IMR-90 (cell line): ENCODE measurements around the gene DSTYK. TPM values are rescaled to one million over a fixed set of nuclear protein-coding genes. Genes with fewer than 3 reads are reported as not detected.

Source experiments
- ATAC-seq: fragments of 200-7000 bp; cut with Tn5 transposase; 2 replicates; pipeline ENCODE4 v1.9.1; 2020; ENCODE audit warnings: low read depth, mild to moderate bottlenecking, moderate library complexity
- BruUV-seq: library from RNA; stranded (reverse); fragments of 400-500 nt; replicated peaks from 2 replicates; lab custom pipeline; 2021; lab: Mats Ljungman, UMichigan
- CTCF ChIA-PET: fragments of 300-600 bp; formaldehyde crosslinking; extraction: SDS; loops from one replicate; lab custom pipeline; 2021; ENCODE audit warnings: antibody characterized with exemption; lab: Yijun Ruan, JAX
- POLR2A ChIA-PET: fragments of 300-600 bp; sonication (Branson Sonifier 250); formaldehyde crosslinking; loops from one replicate; lab custom pipeline; 2022; ENCODE audit warnings: antibody characterized with exemption; ENCODE audit not compliant: unreplicated experiment; lab: Charles Lee
- DNase-seq: peaks from one replicate; pipeline ENCODE4 v3.0.0; 2013
- H2AFZ ChIP-seq: replicated peaks from 2 replicates; pipeline ENCODE3; 2013; ENCODE audit warnings: low read length, mild to moderate bottlenecking; ENCODE audit not compliant: poor library complexity
- H2AK5ac ChIP-seq: 2 replicates; pipeline ENCODE4 v1.6.1; 2013; ENCODE audit warnings: low read depth, low read length, inconsistent platforms
- H2AK9ac ChIP-seq: replicated peaks from 2 replicates; pipeline ENCODE3; 2013; ENCODE audit warnings: mild to moderate bottlenecking, low read depth, low read length, moderate library complexity; ENCODE audit not compliant: poor library complexity
- H2BK120ac ChIP-seq: 2 replicates; pipeline ENCODE4 v1.6.1; 2013; ENCODE audit warnings: low read depth, low read length, inconsistent platforms
- H2BK15ac ChIP-seq: 3 replicates; pipeline ENCODE4 v1.6.1; 2013; ENCODE audit warnings: low read depth, low read length, inconsistent platforms
- H2BK20ac ChIP-seq: 2 replicates; pipeline ENCODE4 v1.6.1; 2013; ENCODE audit warnings: low read depth, mild to moderate bottlenecking, inconsistent platforms, low read length, moderate library complexity
- H2BK5ac ChIP-seq: 2 replicates; pipeline ENCODE4 v1.6.1; 2013; ENCODE audit warnings: mild to moderate bottlenecking, low read depth, low read length, inconsistent platforms; ENCODE audit not compliant: poor library complexity, severe bottlenecking
- H3K14ac ChIP-seq: replicated peaks from 2 replicates; pipeline ENCODE4 v1.6.1; 2013; ENCODE audit warnings: low read depth, low read length, inconsistent platforms
- H3K18ac ChIP-seq: 2 replicates; pipeline ENCODE4 v1.6.1; 2013; ENCODE audit warnings: low read depth, low read length, control low read depth
- H3K23ac ChIP-seq: 2 replicates; pipeline ENCODE4 v1.6.1; 2013; ENCODE audit warnings: low read depth, low read length, inconsistent platforms
- H3K27ac ChIP-seq: 2 replicates; pipeline ENCODE4 v1.5.1; 2013; ENCODE audit warnings: mild to moderate bottlenecking, control low read depth, low read length; ENCODE audit not compliant: insufficient read depth
- H3K27me3 ChIP-seq: 2 replicates; pipeline ENCODE4 v1.6.1; 2013; ENCODE audit warnings: low read length; ENCODE audit not compliant: control insufficient read depth, insufficient read depth
- H3K36me3 ChIP-seq: 2 replicates; pipeline ENCODE4 v1.6.1; 2013; ENCODE audit warnings: low read length, mixed read lengths; ENCODE audit not compliant: control insufficient read depth, insufficient read depth
- H3K4ac ChIP-seq: 2 replicates; pipeline ENCODE4 v1.6.1; 2013; ENCODE audit warnings: low read depth, low read length, inconsistent platforms
- H3K4me1 ChIP-seq: 2 replicates; pipeline ENCODE4 v1.6.1; 2013; ENCODE audit warnings: low read length, mixed read lengths; ENCODE audit not compliant: control insufficient read depth, insufficient read depth
- H3K4me2 ChIP-seq: 2 replicates; pipeline ENCODE4 v1.6.1; 2013; ENCODE audit warnings: low read depth, mild to moderate bottlenecking, control low read depth, low read length, moderate library complexity
- H3K4me3 ChIP-seq: 2 replicates; pipeline ENCODE4 v1.5.1; 2013; ENCODE audit warnings: low read depth, mild to moderate bottlenecking, control low read depth, low read length, moderate library complexity; ENCODE audit not compliant: insufficient read depth
- H3K56ac ChIP-seq: 2 replicates; pipeline ENCODE4 v1.6.1; 2013; ENCODE audit warnings: low read length, inconsistent platforms; ENCODE audit not compliant: insufficient read depth; ENCODE audit errors: extremely low read depth
- H3K79me1 ChIP-seq, 2 experiments: 2 replicates each; pipeline ENCODE4 v1.6.1; 2013; ENCODE audit warnings: low read length in 2 of 2, inconsistent platforms in 1 of 2, low read depth in 1 of 2
- H3K9ac ChIP-seq: 2 replicates; pipeline ENCODE4 v1.6.1; 2013; ENCODE audit warnings: low read depth, low read length, control low read depth
- H3K9me1 ChIP-seq: 2 replicates; pipeline ENCODE4 v1.6.1; 2013; ENCODE audit warnings: low read length, inconsistent platforms; ENCODE audit not compliant: insufficient read depth
- H3K9me3 ChIP-seq: 2 replicates; pipeline ENCODE4 v1.6.1; 2013; ENCODE audit warnings: low read length; ENCODE audit not compliant: control insufficient read depth, insufficient read depth
- H4K20me1 ChIP-seq: 2 replicates; pipeline ENCODE4 v1.6.1; 2013; ENCODE audit warnings: low read length, inconsistent platforms; ENCODE audit not compliant: insufficient read depth
- H4K5ac ChIP-seq: 2 replicates; pipeline ENCODE4 v1.6.1; 2013; ENCODE audit warnings: mild to moderate bottlenecking, low read depth, low read length, control low read depth
- H4K8ac ChIP-seq, 2 experiments: 2 replicates each; pipeline ENCODE4 v1.6.1; 2013; ENCODE audit warnings: low read depth in 2 of 2, low read length in 2 of 2, control low read depth in 1 of 2, inconsistent platforms in 1 of 2
- H4K91ac ChIP-seq: 2 replicates; pipeline ENCODE4 v1.6.1; 2013; ENCODE audit warnings: low read depth, low read length, inconsistent platforms; ENCODE audit not compliant: insufficient read depth
- MXI1 ChIP-seq: IDR thresholded peaks from 2 replicates; pipeline ENCODE4 v1.6.1; 2012; ENCODE audit warnings: low read depth, mild to moderate bottlenecking, low read length, moderate library complexity, borderline replicate concordance
- whole genome bisulfite sequencing, 2 experiments: methylation state at CpG; one replicate each; pipeline versions ENCODE4 v1.1.5 to v1.1.7; 2013; ENCODE audit warnings: missing lambda C conversion rate in 2 of 2; ENCODE audit not compliant: insufficient read length in 1 of 2; ENCODE audit errors: extremely low coverage in 2 of 2; 5-methylcytosine and 5-hydroxymethylcytosine counted together
- dilution Hi-C: fragments of 300-500 bp; cut with HindIII; formaldehyde crosslinking; loops from one replicate; pipeline ENCODE4 v1.14.3; 2018; ENCODE audit warnings: low sequenced_read_pairs; ENCODE audit not compliant: unreplicated experiment
- in situ Hi-C: fragments of 300-500 bp; cut with MboI; formaldehyde crosslinking; loops from 3 replicates; pipeline ENCODE4 v1.14.3; 2019; ENCODE audit warnings: low sequenced_read_pairs, inconsistent platforms, mixed read lengths
- intact Hi-C: fragments of 100-400 bp; cut with micrococcal nuclease; formaldehyde crosslinking; loops from 2 replicates; pipeline ENCODE4 v1.10.0; 2022
- polyA plus RNA-seq, 3 experiments: library from polyadenylated mRNA; depleted of rRNA; stranded (reverse); fragments of >200 nt; gene quantifications; 2 replicates each; pipeline ENCODE4 v1.2.3, GENCODE V29; 2012; ENCODE audit warnings: low replicate concordance in 1 of 3
- total RNA-seq: library from RNA; depleted of rRNA; stranded (reverse); fragments of >200 nt; gene quantifications from 2 replicates; pipeline ENCODE4 v1.2.3, GENCODE V29; 2012

DSTYK gene
- total and polyA plus RNA-seq, 2 of the 4 experiments (the other 2 are of a cell fraction): 8.0 to 18.3 TPM

DNA sequence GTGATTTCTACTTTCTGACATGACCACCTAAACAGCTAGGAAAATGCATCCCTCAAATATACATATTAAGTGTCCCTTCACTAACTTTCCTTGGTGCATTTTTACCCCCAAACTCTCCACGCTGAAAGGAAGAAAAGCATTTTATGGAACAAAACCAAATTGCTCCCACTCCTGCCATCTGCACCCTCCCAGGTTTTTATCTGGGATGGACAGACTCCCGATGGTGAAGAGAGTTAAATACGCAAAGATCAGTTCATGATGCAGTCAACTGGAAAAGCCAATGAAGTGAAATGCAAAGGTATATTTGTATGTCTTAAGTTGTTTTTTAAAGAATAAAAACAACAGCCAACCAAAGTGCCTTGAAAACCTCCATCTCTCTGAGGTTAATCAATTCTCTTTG is 2.7 kb downstream of the DSTYK start:
- H2AK5ac ChIP-seq: no peak overlapping the region
- H3K14ac ChIP-seq: no peak overlapping the region
- BruUV-seq: no TSS peak
- peaks cover 6% of the 10 kb centered on the region for H3K4me1 ChIP-seq
- DNase-seq: no peak
- 80% methylated on average over 1 of the region's 3 CpGs; no CpG with 5 or more reads in 1 of the 2 experiments for WGBS, 2 experiments
- no peak overlapping the region for H3K4me3 ChIP-seq
- no peak overlapping the region for H3K4me2 ChIP-seq
- H3K4ac ChIP-seq: no peak overlapping the region
- no peaks in the 10 kb centered on the region for H3K27me3 ChIP-seq
- no peak overlapping the region for H3K9ac ChIP-seq
- H3K9me3 ChIP-seq: no peaks in the 10 kb centered on the region
- TF ChIP-seq MXI1: no peak
- POLR2A ChIA-PET: no interaction called here
- H3K9me1 ChIP-seq: peaks cover 13% of the 10 kb centered on the region
- H3K27ac ChIP-seq: no peak overlapping the region
- H3K56ac ChIP-seq: no peak overlapping the region
- no peak for ATAC-seq
- CTCF ChIA-PET: interaction anchor here (0.5 kb wide), 1 partner anchor 300 kb away, joined by 4 read pairs; no protein-coding TSS in a partner anchor
- H2BK15ac ChIP-seq: no peak overlapping the region
- H4K20me1 ChIP-seq: peaks cover 4% of the 10 kb centered on the region; the same call in 1 of the 2 replicates
- no peak overlapping the region for H2BK20ac ChIP-seq
- no peak overlapping the region for H2BK5ac ChIP-seq
- no peak overlapping the region for H2BK120ac ChIP-seq
- no peak overlapping the region for H4K5ac ChIP-seq
- H3K23ac ChIP-seq: no peak overlapping the region; the same call in 1 of the 2 replicates
- intact Hi-C loops: no loop called here
- H2AFZ ChIP-seq: no peak overlapping the region
- peaks cover 19 to 36% of the 10 kb centered on the region in 2 experiments for H3K79me1 ChIP-seq
- dilution Hi-C loops: no loop called here
- H4K91ac ChIP-seq: no peak overlapping the region
- no peak overlapping the region for H2AK9ac ChIP-seq
- in situ Hi-C loops: no loop called here
- no peak overlapping the region for H3K18ac ChIP-seq
- H3K36me3 ChIP-seq: no peaks in the 10 kb centered on the region
- no peak overlapping the region for H4K8ac ChIP-seq
